Keratinocyte (primary cell): ENCODE data around the gene LGALS4.
"Not testable (repeated sequence)": the region's sequence is repeated elsewhere in the genome, so short reads cannot be mapped to it uniquely, and the experiment has no call there.

Experiments used
- EZH2 ChIP-seq: IDR thresholded peaks from one replicate; pipeline ENCODE4 v1.6.1; 2012; ENCODE audit warnings: inconsistent platforms, mild to moderate bottlenecking, low read length, moderate library complexity
- TF ChIP-seq, protein P1 (sequence below), 3 experiments: IDR thresholded peaks in 1 of 3; conservative IDR thresholded peaks in 1 of 3; optimal IDR thresholded peaks in 1 of 3; 2 replicates in 2 of 3; 3 replicates in 1 of 3; pipeline versions ENCODE3 to v1.5.1; 2011; ENCODE audit warnings: low read length in 3 of 3, mild to moderate bottlenecking in 3 of 3, moderate library complexity in 2 of 3, control low read depth in 1 of 3, inconsistent platforms in 1 of 3; ENCODE audit not compliant: insufficient read depth in 2 of 3; ENCODE audit errors: extremely low read depth in 1 of 3

DNA sequence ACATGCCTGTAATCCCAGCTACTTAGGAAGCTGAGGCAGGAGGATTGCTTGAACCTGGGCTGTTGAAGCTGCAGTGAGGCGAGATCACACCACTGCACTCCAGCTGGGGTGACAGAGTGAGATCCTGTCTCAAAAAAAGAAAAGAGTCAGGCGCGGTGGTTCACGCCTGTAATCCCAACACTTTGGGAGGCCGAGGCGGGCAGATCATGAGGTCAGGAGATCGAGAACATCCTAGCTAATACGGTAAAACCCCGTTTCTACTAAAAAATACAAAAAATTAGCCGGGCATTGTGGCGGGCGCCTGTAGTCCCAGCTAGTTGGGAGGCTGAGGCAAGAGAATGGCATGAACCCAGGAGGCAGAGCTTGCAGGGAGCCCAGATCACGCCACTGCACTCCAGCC, 30.5 kb downstream of the LGALS4 start:
- not testable (repeated sequence) for TF ChIP-seq EZH2
- TF ChIP-seq, protein P1, sequence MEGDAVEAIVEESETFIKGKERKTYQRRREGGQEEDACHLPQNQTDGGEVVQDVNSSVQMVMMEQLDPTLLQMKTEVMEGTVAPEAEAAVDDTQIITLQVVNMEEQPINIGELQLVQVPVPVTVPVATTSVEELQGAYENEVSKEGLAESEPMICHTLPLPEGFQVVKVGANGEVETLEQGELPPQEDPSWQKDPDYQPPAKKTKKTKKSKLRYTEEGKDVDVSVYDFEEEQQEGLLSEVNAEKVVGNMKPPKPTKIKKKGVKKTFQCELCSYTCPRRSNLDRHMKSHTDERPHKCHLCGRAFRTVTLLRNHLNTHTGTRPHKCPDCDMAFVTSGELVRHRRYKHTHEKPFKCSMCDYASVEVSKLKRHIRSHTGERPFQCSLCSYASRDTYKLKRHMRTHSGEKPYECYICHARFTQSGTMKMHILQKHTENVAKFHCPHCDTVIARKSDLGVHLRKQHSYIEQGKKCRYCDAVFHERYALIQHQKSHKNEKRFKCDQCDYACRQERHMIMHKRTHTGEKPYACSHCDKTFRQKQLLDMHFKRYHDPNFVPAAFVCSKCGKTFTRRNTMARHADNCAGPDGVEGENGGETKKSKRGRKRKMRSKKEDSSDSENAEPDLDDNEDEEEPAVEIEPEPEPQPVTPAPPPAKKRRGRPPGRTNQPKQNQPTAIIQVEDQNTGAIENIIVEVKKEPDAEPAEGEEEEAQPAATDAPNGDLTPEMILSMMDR (optimal IDR thresholded peaks at IDR 0.05 in 1 of 3, IDR thresholded peaks at IDR 0.05 in 1 of 3, conservative IDR thresholded peaks at IDR 0.05 in 1 of 3; ENCODE audit: extremely low read depth in 1 of 3, insufficient read depth in 2 of 3, low read length in 3 of 3), result not testable (repeated sequence)
